Stimulated activated naive CD4-positive, alpha-beta T cell treated with Interleukin-2 at 50 U/mL for 16 hours (primary cell): ENCODE measurements around the gene FAM89B.

Experiments
- DNase-seq: peaks from one replicate; lab custom pipeline; 2025; lab: John Stamatoyannopoulos, UW

Gene FAM89B

GRCh38 chr11:65573391-65574079, 1.2 kb downstream of the FAM89B start:
- DNase-seq: no peak

GRCh38 chr11:65574109-65574810, 1.9 kb downstream of the FAM89B start:
- DNase-seq: peak; percentile 83

- no peak for DNase-seq
Measured at GRCh38 chr11:65574811-65575567, 2.7 kb downstream of the FAM89B start.

- peak; percentile 75 for DNase-seq
Measured at GRCh38 chr11:65575568-65576231, 3.4 kb downstream of the FAM89B start, which contains the start of gene EHBP1L1. Gene EHBP1L1, plus strand, starts transcription at chr11:65576053. Its CDS starts 250 bp downstream, at chr11:65576303.

GRCh38 chr11:65576232-65576866, 4.0 kb downstream of the FAM89B start:
- no peak for DNase-seq

- peak; percentile 43 for DNase-seq
Measured at GRCh38 chr11:65576867-65577755, 4.8 kb downstream of the FAM89B start.

- no peak for DNase-seq
Measured at GRCh38 chr11:65577756-65578109, 5.4 kb downstream of the FAM89B start.

GRCh38 chr11:65578134-65578533, 5.8 kb downstream of the FAM89B start:
- no peak for DNase-seq

GRCh38 chr11:65578667-65579066, 6.3 kb downstream of the FAM89B start:
- no peak for DNase-seq

GRCh38 chr11:65579291-65579690, 7.0 kb downstream of the FAM89B start:
- no peak for DNase-seq

GRCh38 chr11:65580031-65580692, 7.8 kb downstream of the FAM89B start:
- DNase-seq: no peak

GRCh38 chr11:65580756-65581155, 8.4 kb downstream of the FAM89B start:
- no peak for DNase-seq

- DNase-seq: no peak
Measured at GRCh38 chr11:65581928-65582327, 9.6 kb downstream of the FAM89B start.

GRCh38 chr11:65583589-65583988, 11.3 kb downstream of the FAM89B start:
- no peak for DNase-seq

GRCh38 chr11:65584106-65584505, 11.8 kb downstream of the FAM89B start:
- DNase-seq: no peak

GRCh38 chr11:65584723-65585171, 12.4 kb downstream of the FAM89B start:
- DNase-seq: no peak

- DNase-seq: no peak
Measured at GRCh38 chr11:65585396-65586246, 13.3 kb downstream of the FAM89B start.

- DNase-seq: no peak
Measured at GRCh38 chr11:65586247-65586630, 13.9 kb downstream of the FAM89B start.

- no peak for DNase-seq
Measured at GRCh38 chr11:65586676-65587075, 14.3 kb downstream of the FAM89B start.
